WI38 (cell line): ENCODE data around the gene LEMD1.

Source experiments
- H3K4me3 ChIP-seq: 2 replicates; pipeline ENCODE4 v1.5.1; 2011; ENCODE audit warnings: low read depth, mild to moderate bottlenecking, control low read depth, low read length
- CTCF ChIP-seq: IDR thresholded peaks from 2 replicates; pipeline ENCODE4 v1.5.1; 2012; ENCODE audit warnings: low read depth, mild to moderate bottlenecking, control low read depth, low read length

The LEMD1 gene

GRCh38 chr1:205360891-205361290 lies 61.0 kb downstream of the LEMD1 start:
- no peak overlapping the region for H3K4me3 ChIP-seq
- no peak for TF ChIP-seq CTCF

- TF ChIP-seq CTCF: no peak
- no peak overlapping the region for H3K4me3 ChIP-seq
Measured at GRCh38 chr1:205359771-205360565, 61.9 kb downstream of the LEMD1 start.

- no peak for TF ChIP-seq CTCF
- H3K4me3 ChIP-seq: no peak overlapping the region
Measured at GRCh38 chr1:205358579-205358978, 63.3 kb downstream of the LEMD1 start.

GRCh38 chr1:205357567-205357966 lies 64.3 kb downstream of the LEMD1 start:
- no peak for TF ChIP-seq CTCF
- H3K4me3 ChIP-seq: no peak overlapping the region

GRCh38 chr1:205356440-205357139 lies 65.3 kb downstream of the LEMD1 start, which contains the start of gene KLHDC8A:
KLHDC8A (minus strand) TSS chr1:205356922; CDS start chr1:205343604, 13,318 bp downstream.
- TF ChIP-seq CTCF: no peak
- H3K4me3 ChIP-seq: no peak within 1 kb of the TSS

GRCh38 chr1:205355075-205355453 lies 66.8 kb downstream of the LEMD1 start:
- TF ChIP-seq CTCF: no peak
- H3K4me3 ChIP-seq: no peak overlapping the region
